ENCODE data around the gene GRHL1. TPM values are rescaled to one million over a fixed set of nuclear protein-coding genes. Genes with fewer than 3 reads are reported as not detected.

The GRHL1 gene
- total RNA-seq, 1 experiment from 2014 or later = 2.5 TPM

GRCh38 chr2:9990736-9991135 lies 39.2 kb downstream of the GRHL1 start:
- WGBS (ENCODE audit: extremely low coverage, insufficient read length, low lambda C conversion rate) = no CpG with 5 or more reads among the region's 6 CpGs
- H4K20me1 ChIP-seq (ENCODE audit: control insufficient read depth, insufficient read depth, insufficient read length) = no peaks in the 10 kb centered on the region
- H3K27me3 ChIP-seq (ENCODE audit: insufficient read depth, low read length) = no peaks in the 10 kb centered on the region
- no peak overlapping the region for H3K27ac ChIP-seq (ENCODE audit: insufficient read length, low read depth, low read length)
- H2BK5ac ChIP-seq (ENCODE audit: insufficient read length, low read length) = no peak overlapping the region
- no peak overlapping the region for H4K8ac ChIP-seq (replicated peaks; ENCODE audit: insufficient read length, low read depth, low read length)
- no peak overlapping the region for H2AK5ac ChIP-seq (ENCODE audit: insufficient read length, low read length)
- no peaks in the 10 kb centered on the region for H3K9me3 ChIP-seq (ENCODE audit: control insufficient read depth, low read depth, low read length)
- Mint-ChIP-seq H3K9me3 (no peaks in the 10 kb centered on the region), H3K4me3 (no peak overlapping the region), H3K4me1 (peaks cover 6% of the 10 kb centered on the region in 2 experiments; a peak in 3 of 4 replicates), H3K27me3 (ENCODE audit: low read depth) (peaks cover 3% of the 10 kb centered on the region; the same call in 1 of the 2 replicates), H3K36me3 (ENCODE audit: insufficient read depth in 1 of 3, low read depth in 3 of 3) (0 out of 7 replicates have a peak, but pooled peaks cover 0 to under 1% (median 0%) of the 10 kb centered on the region in 3 experiments), H3K27ac (no peak overlapping the region)
- H3K23me2 ChIP-seq (ENCODE audit: insufficient read length, low read depth, low read length, poor library complexity, severe bottlenecking) = no peaks in the 10 kb centered on the region
- H2AFZ ChIP-seq (ENCODE audit: low read length) = no peak overlapping the region
- H3K14ac ChIP-seq (ENCODE audit: insufficient read depth, low read length) = no peak overlapping the region
- no peak overlapping the region for H3K18ac ChIP-seq (ENCODE audit: insufficient read length, low read depth, low read length)
- H2BK15ac ChIP-seq (ENCODE audit: low read depth, low read length) = no peak overlapping the region
- H3K23ac ChIP-seq (ENCODE audit: insufficient read length, low read depth, low read length) = no peak overlapping the region
- no peaks in the 10 kb centered on the region for H3K79me1 ChIP-seq (ENCODE audit: insufficient read depth, low read depth, low read length, poor library complexity, severe bottlenecking)
- TF ChIP-seq, protein P1, sequence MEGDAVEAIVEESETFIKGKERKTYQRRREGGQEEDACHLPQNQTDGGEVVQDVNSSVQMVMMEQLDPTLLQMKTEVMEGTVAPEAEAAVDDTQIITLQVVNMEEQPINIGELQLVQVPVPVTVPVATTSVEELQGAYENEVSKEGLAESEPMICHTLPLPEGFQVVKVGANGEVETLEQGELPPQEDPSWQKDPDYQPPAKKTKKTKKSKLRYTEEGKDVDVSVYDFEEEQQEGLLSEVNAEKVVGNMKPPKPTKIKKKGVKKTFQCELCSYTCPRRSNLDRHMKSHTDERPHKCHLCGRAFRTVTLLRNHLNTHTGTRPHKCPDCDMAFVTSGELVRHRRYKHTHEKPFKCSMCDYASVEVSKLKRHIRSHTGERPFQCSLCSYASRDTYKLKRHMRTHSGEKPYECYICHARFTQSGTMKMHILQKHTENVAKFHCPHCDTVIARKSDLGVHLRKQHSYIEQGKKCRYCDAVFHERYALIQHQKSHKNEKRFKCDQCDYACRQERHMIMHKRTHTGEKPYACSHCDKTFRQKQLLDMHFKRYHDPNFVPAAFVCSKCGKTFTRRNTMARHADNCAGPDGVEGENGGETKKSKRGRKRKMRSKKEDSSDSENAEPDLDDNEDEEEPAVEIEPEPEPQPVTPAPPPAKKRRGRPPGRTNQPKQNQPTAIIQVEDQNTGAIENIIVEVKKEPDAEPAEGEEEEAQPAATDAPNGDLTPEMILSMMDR (conservative IDR thresholded peaks at IDR 0.05) = no peak
- H3K56ac ChIP-seq (ENCODE audit: insufficient read length, low read depth, low read length) = no peak overlapping the region
- no peak overlapping the region for H3K9ac ChIP-seq (ENCODE audit: extremely low read depth, insufficient read length, low read length)
- H2BK12ac ChIP-seq (ENCODE audit: insufficient read length, low read depth, low read length) = no peak overlapping the region
- DNase-seq = no peak
- H3K79me2 ChIP-seq (ENCODE audit: insufficient read depth, low read length) = no peaks in the 10 kb centered on the region
- H3K4ac ChIP-seq (ENCODE audit: low read depth, low read length) = no peak overlapping the region
- H3K4me2 ChIP-seq (ENCODE audit: insufficient read depth, insufficient read length, low read length) = no peak overlapping the region
- H4K91ac ChIP-seq (ENCODE audit: insufficient read length, low read depth, low read length) = no peak overlapping the region
- H4K5ac ChIP-seq (ENCODE audit: insufficient read length, low read depth, low read length) = no peak overlapping the region
- H3T11ph ChIP-seq (ENCODE audit: low read length) = no peak overlapping the region
- H2BK20ac ChIP-seq (ENCODE audit: low read depth, low read length, poor library complexity, severe bottlenecking) = no peak overlapping the region
- H2BK120ac ChIP-seq (ENCODE audit: low read depth, low read length, poor library complexity, severe bottlenecking) = no peak overlapping the region
- H3K4me1 ChIP-seq (ENCODE audit: insufficient read depth, low read length) = no peaks in the 10 kb centered on the region
